H1 (cell line): ENCODE data around the gene TRMT2B. TPM values are rescaled to one million over a fixed set of nuclear protein-coding genes. Genes with fewer than 3 reads are reported as not detected.

ENCODE experiments used
- BCL11A ChIP-seq, 2 experiments: IDR thresholded peaks; one replicate each; pipeline ENCODE4 v1.6.1; 2011; ENCODE audit warnings: low read depth in 2 of 2, low read length in 2 of 2, mild to moderate bottlenecking in 2 of 2
- CHD7 ChIP-seq: fragments of 300-600 bp; sonication (generic); IDR thresholded peaks from 2 replicates; pipeline ENCODE4 v1.7.1; 2012; ENCODE audit warnings: low read length, moderate library complexity, mild to moderate bottlenecking, inconsistent platforms; ENCODE audit not compliant: insufficient replicate concordance
- EZH2 ChIP-seq: fragments of 200-600 bp; sonication (generic); IDR thresholded peaks from 2 replicates; pipeline ENCODE4 v1.7.1; 2012; ENCODE audit warnings: low read depth, mild to moderate bottlenecking, moderate library complexity, low read length, inconsistent platforms; ENCODE audit not compliant: severe bottlenecking
- HDAC2 ChIP-seq, 2 experiments: fragments of 300-600 bp in 1 of 2; sonication (generic) in 1 of 2; IDR thresholded peaks; 2 replicates each; pipeline ENCODE4 v1.6.1; 2011 to 2012; ENCODE audit warnings: low read depth in 2 of 2, low read length in 2 of 2, mild to moderate bottlenecking in 2 of 2, moderate library complexity in 2 of 2, borderline replicate concordance in 1 of 2, inconsistent platforms in 1 of 2
- KDM1A ChIP-seq: fragments of 200-600, 300-600 bp; sonication (generic); IDR thresholded peaks from 2 replicates; pipeline ENCODE4 v1.7.1; 2016; ENCODE audit warnings: mild to moderate bottlenecking, low read length, borderline replicate concordance
- PHF8 ChIP-seq: fragments of 200-600 bp; sonication (generic); conservative IDR thresholded peaks from 2 replicates; pipeline ENCODE4 v1.7.1; 2012; ENCODE audit warnings: low read depth, mild to moderate bottlenecking, inconsistent platforms, low read length, moderate library complexity
- SAP30 ChIP-seq: fragments of 300-600 bp; sonication (generic); IDR thresholded peaks from 2 replicates; pipeline ENCODE4 v1.7.1; 2012; ENCODE audit warnings: low read length, moderate library complexity, mild to moderate bottlenecking, inconsistent platforms; ENCODE audit not compliant: insufficient read depth, insufficient replicate concordance
- TAF1 ChIP-seq: IDR thresholded peaks from 2 replicates; pipeline ENCODE4 v1.6.1; 2011; ENCODE audit warnings: mild to moderate bottlenecking, low read depth, low read length
- polyA plus RNA-seq, 7 experiments: library from polyadenylated mRNA; depleted of rRNA in 3 of 7; stranded (reverse) in 5 of 7; unstranded in 2 of 7; fragments of >200 nt in 5 of 7; fragments of 200-250 nt in 2 of 7; gene quantifications; 1 replicate in 5 of 7; 2 replicates in 1 of 7; 4 replicates in 1 of 7; pipeline versions ENCODE4 v1.2.1 to v1.2.3, GENCODE V29; 2011 to 2013; ENCODE audit warnings: missing spikeins in 2 of 7, mixed read lengths in 2 of 7
- total RNA-seq: library from RNA; stranded (reverse); fragmentation: NEBNext Ultra II Directional; extraction: Animal tissue kit (Norgen Biotek cat#: 25700); gene quantifications from 2 replicates; pipeline ENCODE4 v1.2.1, GENCODE V29; 2021

TRMT2B gene
- total and polyA plus RNA-seq, 2 of the 8 experiments (the other 6 are each of a cell fraction or from before 2014, with no cell fraction given), result 12.1 to 12.4 TPM

DNA sequence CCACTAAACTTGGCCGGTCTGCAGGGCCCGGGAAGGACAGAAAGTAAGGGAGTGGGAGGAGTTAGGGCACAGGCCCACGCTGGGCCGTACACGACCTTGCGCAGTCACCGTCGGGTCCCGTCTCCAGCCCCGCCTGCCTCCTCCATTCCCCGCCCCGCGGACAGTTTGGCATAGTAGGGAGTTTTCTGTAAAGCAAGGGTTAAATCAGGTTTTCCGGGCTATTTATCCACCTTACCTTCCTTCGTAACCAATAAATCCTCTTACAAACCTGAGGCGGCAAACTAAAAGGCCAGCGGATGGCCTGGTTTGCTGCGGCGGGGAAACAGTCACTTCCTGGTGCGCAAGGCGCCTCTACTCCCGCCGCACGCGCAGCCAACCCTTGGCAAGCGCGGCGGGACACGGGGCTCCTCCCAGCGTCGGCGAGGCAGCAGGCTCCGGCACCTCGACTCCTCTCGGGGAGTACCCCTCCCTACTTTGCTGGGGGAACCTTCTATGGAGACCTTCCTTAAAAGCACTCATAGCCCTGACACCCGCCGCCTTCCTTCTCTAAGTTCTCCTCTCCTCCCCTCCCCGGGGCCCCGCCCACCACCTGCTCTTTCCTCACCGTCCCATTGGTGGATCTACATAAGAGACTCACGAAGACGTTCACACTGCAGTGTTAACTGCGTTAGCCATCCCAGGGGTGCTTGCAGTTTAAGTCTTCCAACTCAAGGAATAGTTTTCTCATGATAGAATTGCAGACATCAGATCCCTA is at the start of gene TRMT2B (continued):
- TF ChIP-seq CHD7 (no peak), KDM1A (no peak), BCL11A (IDR thresholded peaks at IDR 0.05; ENCODE audit: low read depth in 2 of 2, low read length in 2 of 2) (no peak), PHF8 (0 out of 2 replicates have a peak, but pooled peaks have one; percentile 36), HDAC2 (IDR thresholded peaks at IDR 0.05; ENCODE audit: borderline replicate concordance in 1 of 2, low read depth in 2 of 2, low read length in 2 of 2) (no peak), TAF1 (no peak), EZH2 (no peak), SAP30 (no peak)
